Hepatocyte (in vitro differentiated cells): ENCODE measurements around the gene FN1. TPM values are rescaled to one million over a fixed set of nuclear protein-coding genes. Genes with fewer than 3 reads are reported as not detected.

Experiments
- DNase-seq: peaks from one replicate; pipeline ENCODE4 v3.0.0-alpha.2; 2016; ENCODE audit warnings: low spot score
- H2AFZ ChIP-seq: fragments of 200-600 bp; sonication (generic); 2 replicates; pipeline ENCODE4 v1.6.0; 2016; ENCODE audit warnings: antibody characterized with exemption, mild to moderate bottlenecking
- H3K27ac ChIP-seq: fragments of 200-600 bp; sonication (generic); 2 replicates; pipeline ENCODE4 v1.5.1; 2016; ENCODE audit warnings: mild to moderate bottlenecking
- H3K27me3 ChIP-seq: fragments of 200-600 bp; sonication (generic); 2 replicates; pipeline ENCODE4 v1.6.1; 2016
- H3K36me3 ChIP-seq: fragments of 200-600 bp; sonication (generic); replicated peaks from 2 replicates; pipeline ENCODE4 v1.5.1; 2016; ENCODE audit warnings: low read depth; ENCODE audit not compliant: insufficient read depth
- H3K4me1 ChIP-seq: fragments of 200-600 bp; sonication (generic); 2 replicates; pipeline ENCODE4 v1.5.1; 2016; ENCODE audit warnings: mild to moderate bottlenecking, moderate library complexity; ENCODE audit not compliant: insufficient read depth
- H3K4me2 ChIP-seq: fragments of 200-600 bp; sonication (generic); 2 replicates; pipeline ENCODE4 v1.6.0; 2016
- H3K4me3 ChIP-seq: fragments of 200-600 bp; sonication (generic); 2 replicates; pipeline ENCODE4 v1.5.1; 2016; ENCODE audit warnings: mild to moderate bottlenecking
- H3K79me2 ChIP-seq: fragments of 200-600 bp; sonication (generic); 2 replicates; pipeline ENCODE4 v1.6.0; 2017; ENCODE audit warnings: mild to moderate bottlenecking
- H3K9me2 ChIP-seq: fragments of 200-600 bp; sonication (generic); replicated peaks from 2 replicates; pipeline ENCODE4 v1.6.0; 2017; ENCODE audit warnings: mild to moderate bottlenecking; ENCODE audit not compliant: insufficient read depth
- H3K9me3 ChIP-seq: fragments of 200-600 bp; sonication (generic); 2 replicates; pipeline ENCODE4 v1.5.1; 2016; ENCODE audit warnings: low read depth, mild to moderate bottlenecking
- H4K20me1 ChIP-seq: fragments of 200-600 bp; sonication (generic); 2 replicates; pipeline ENCODE4 v1.6.0; 2016; ENCODE audit warnings: mild to moderate bottlenecking; ENCODE audit not compliant: insufficient read depth, poor library complexity, severe bottlenecking
- CTCF ChIP-seq: fragments of 200-600 bp; sonication (generic); IDR thresholded peaks from 2 replicates; pipeline ENCODE4 v1.5.1; 2016; ENCODE audit warnings: antibody characterized with exemption, mild to moderate bottlenecking; ENCODE audit not compliant: poor library complexity
- EZH2 ChIP-seq: fragments of 200-600 bp; sonication (generic); IDR thresholded peaks from 2 replicates; pipeline ENCODE4 v1.6.1; 2016; ENCODE audit warnings: antibody characterized with exemption, mild to moderate bottlenecking, borderline replicate concordance
- EZH2phosphoT487 ChIP-seq: fragments of 200-600 bp; sonication (generic); IDR thresholded peaks from one replicate; pipeline ENCODE4 v1.6.1; 2018; ENCODE audit warnings: antibody characterized with exemption, mild to moderate bottlenecking, low read depth, moderate library complexity; ENCODE audit not compliant: unreplicated experiment, severe bottlenecking
- WGBS: methylation state at CpG from one replicate; pipeline ENCODE4 v1.1.6; 2016; ENCODE audit warnings: low lambda C conversion rate; ENCODE audit errors: missing lambda C conversion rate; 5-methylcytosine and 5-hydroxymethylcytosine counted together
- polyA plus RNA-seq: library from polyadenylated mRNA; unstranded; fragments of >200 nt; fragmentation: Nextera tagmentation; extraction: Ambion mirVana; gene quantifications from 2 replicates; pipeline ENCODE4 v1.2.1, GENCODE V29; 2016
- total RNA-seq: library from RNA; depleted of rRNA; stranded (reverse); fragments of >200 nt; gene quantifications from 2 replicates; pipeline ENCODE4 v1.2.3, GENCODE V29; 2014

FN1 gene
- total and polyA plus RNA-seq, 2 experiments from 2014 or later: 1,650 to 3,020 TPM

DNA sequence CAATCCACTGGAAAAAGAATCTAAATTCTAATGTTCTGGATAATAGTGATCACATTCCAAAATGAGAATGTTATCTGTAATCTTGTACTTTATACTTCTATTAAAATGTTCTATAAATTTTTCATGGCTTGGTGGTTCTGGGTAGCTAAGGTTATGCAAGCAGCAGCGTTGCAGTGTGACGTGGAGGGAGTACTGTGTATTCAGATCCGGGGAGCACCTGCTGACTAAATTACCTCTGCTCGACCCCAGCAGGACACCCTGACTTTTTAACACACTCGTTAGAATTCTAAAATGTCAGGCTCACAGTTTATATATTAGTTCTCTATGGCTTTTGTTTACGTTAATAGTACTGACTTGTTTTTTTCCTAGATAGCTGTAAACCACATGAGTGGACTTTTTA, 111.1 kb downstream of the FN1 start:
- H2AFZ ChIP-seq: no peak overlapping the region
- H3K9me3 ChIP-seq: no peaks in the 10 kb centered on the region
- TF ChIP-seq CTCF (no peak), EZH2 (no peak), EZH2phosphoT487 (no peak)
- no peaks in the 10 kb centered on the region for H3K4me1 ChIP-seq
- DNase-seq: no peak
- no peaks in the 10 kb centered on the region for H3K36me3 ChIP-seq
- WGBS: 60% methylated on average over 6 of the region's 6 CpGs
- H3K4me2 ChIP-seq: no peak overlapping the region
- no peaks in the 10 kb centered on the region for H3K27me3 ChIP-seq
- no peak overlapping the region for H3K4me3 ChIP-seq
- H3K27ac ChIP-seq: no peak overlapping the region
- H3K79me2 ChIP-seq: peaks cover 35% of the 10 kb centered on the region
- peaks cover 2% of the 10 kb centered on the region for H4K20me1 ChIP-seq
- no peaks in the 10 kb centered on the region for H3K9me2 ChIP-seq

DNA sequence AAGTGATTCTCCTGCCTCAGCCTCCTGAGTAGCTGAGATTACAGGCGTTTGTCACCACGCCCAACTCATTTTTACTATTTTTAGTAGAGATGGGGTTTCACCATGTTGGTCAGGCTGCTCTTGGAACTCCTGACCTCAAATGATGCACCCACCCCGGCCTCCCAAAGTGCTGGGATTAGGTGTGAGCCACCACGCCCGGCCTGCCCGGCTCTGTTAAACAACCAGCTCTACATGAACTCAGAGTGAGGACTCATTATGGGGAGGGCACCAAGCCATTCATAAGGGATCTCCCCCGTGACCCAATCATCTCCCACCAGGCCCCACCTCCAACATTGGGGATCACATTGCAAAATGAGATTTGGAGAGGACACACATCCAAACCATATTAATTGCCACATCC, 115.2 kb downstream of the FN1 start:
- H3K9me3 ChIP-seq: no peaks in the 10 kb centered on the region
- H3K9me2 ChIP-seq: no peaks in the 10 kb centered on the region
- H2AFZ ChIP-seq: no peak overlapping the region
- H3K79me2 ChIP-seq: peaks cover 48% of the 10 kb centered on the region
- peaks cover 2% of the 10 kb centered on the region for H4K20me1 ChIP-seq
- no peak for DNase-seq
- H3K4me2 ChIP-seq: no peak overlapping the region
- no peaks in the 10 kb centered on the region for H3K27me3 ChIP-seq
- H3K27ac ChIP-seq: no peak overlapping the region
- H3K4me3 ChIP-seq: no peak overlapping the region
- TF ChIP-seq CTCF (no peak), EZH2phosphoT487 (no peak), EZH2 (no peak)
- H3K4me1 ChIP-seq: no peaks in the 10 kb centered on the region
- peaks cover 3% of the 10 kb centered on the region for H3K36me3 ChIP-seq
- WGBS: 93% methylated on average over 7 of the region's 7 CpGs

DNA sequence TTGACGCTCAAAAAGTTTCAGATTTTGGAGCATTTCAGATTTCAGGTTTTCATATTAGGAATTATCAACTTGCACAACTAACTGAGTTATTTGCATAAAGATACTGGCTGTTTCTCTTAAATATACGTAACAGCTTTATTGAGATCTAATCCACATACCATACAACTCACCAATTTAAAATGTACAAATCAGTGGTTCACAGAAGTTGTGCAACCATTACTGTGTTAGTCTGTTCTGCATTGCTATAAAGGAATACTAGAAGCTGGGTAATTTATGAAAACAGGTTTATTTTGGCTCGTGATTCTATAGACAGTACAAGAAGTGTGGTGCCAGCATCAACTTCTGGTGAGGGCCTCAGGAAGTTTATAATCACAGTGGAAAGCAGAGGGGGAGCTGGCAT, 115.8 kb downstream of the FN1 start:
- H2AFZ ChIP-seq: no peak overlapping the region
- H3K4me3 ChIP-seq: no peak overlapping the region
- peaks cover 3% of the 10 kb centered on the region for H3K36me3 ChIP-seq
- H3K4me1 ChIP-seq: no peaks in the 10 kb centered on the region
- 95% methylated on average over 3 of the region's 3 CpGs for WGBS
- H3K9me2 ChIP-seq: no peaks in the 10 kb centered on the region
- H4K20me1 ChIP-seq: no peaks in the 10 kb centered on the region
- H3K79me2 ChIP-seq: peaks cover 46% of the 10 kb centered on the region
- no peaks in the 10 kb centered on the region for H3K27me3 ChIP-seq
- TF ChIP-seq EZH2 (no peak), EZH2phosphoT487 (no peak), CTCF (no peak)
- DNase-seq: no peak
- no peaks in the 10 kb centered on the region for H3K9me3 ChIP-seq
- H3K4me2 ChIP-seq: no peak overlapping the region
- H3K27ac ChIP-seq: no peak overlapping the region

GRCh38 chr2:215319500-215319899, 116.4 kb downstream of the FN1 start:
- Histone ChIP-seq H3K36me3 (peaks cover 3% of the 10 kb centered on the region), H3K4me2 (no peak overlapping the region), H3K9me3 (no peaks in the 10 kb centered on the region), H3K4me3 (no peak overlapping the region), H2AFZ (no peak overlapping the region), H3K9me2 (no peaks in the 10 kb centered on the region), H3K27me3 (no peaks in the 10 kb centered on the region), H3K4me1 (no peaks in the 10 kb centered on the region), H3K27ac (no peak overlapping the region), H4K20me1 (no peaks in the 10 kb centered on the region), H3K79me2 (peaks cover 40% of the 10 kb centered on the region)
- over 99% methylated on average over 5 of the region's 5 CpGs for WGBS
- TF ChIP-seq CTCF (no peak), EZH2 (no peak), EZH2phosphoT487 (no peak)
- no peak for DNase-seq
